ENCODE data around the gene TPP1. TPM values are rescaled to one million over a fixed set of nuclear protein-coding genes. Genes with fewer than 3 reads are reported as not detected.

Gene TPP1
- total RNA-seq, 1 experiment from 2014 or later = 61.7 TPM

DNA sequence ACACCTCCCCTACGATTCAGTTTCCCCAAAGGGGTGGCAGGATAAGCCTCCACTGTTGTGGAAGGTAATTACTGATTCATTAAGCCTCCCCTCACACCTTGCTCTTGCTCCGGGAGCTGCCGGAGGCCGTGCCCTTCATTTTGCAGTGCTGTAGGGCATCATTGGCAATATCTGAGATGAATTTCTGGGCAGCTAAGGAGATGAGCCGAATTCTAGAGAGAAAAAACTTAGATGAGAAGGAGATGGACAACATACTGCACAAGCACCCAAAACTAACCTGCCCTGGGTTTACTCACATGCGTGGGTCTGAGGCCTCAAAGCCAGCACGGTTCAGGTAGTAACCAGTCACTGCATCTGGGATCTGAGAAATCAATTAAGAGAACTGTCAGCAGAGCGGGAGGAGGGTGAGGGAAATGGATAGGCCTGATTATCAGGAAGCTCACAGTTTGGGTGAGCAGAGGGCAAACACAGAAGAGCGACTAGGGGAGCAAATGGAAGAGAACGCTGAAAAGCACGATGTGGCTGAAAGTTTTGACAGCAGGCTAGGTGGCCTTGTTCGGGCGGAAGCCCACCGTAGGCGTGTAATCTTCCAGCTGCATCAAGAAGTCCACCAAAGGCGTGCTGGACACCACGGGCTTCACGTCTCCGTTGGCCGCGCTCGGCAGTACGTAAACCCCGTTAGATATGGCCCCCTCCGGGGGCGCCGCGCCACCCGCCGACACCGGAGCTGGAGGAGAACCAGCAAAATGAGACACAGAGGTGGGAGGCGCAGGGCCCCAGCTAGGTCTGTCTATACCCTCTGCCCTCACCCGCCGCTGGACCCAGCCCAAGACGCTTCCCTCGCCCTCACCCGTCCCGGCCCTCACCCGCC, 7.9 kb downstream of the TPP1 start:
- Mint-ChIP-seq H3K27ac (ENCODE audit: unreplicated experiment) (no peak overlapping the region), H3K4me1 (ENCODE audit: low read depth, unreplicated experiment) (peaks cover 11% of the 10 kb centered on the region), H3K4me3 (ENCODE audit: unreplicated experiment) (no peak overlapping the region), H3K36me3 (ENCODE audit: insufficient read depth, unreplicated experiment) (no peaks in the 10 kb centered on the region), H3K9me3 (ENCODE audit: unreplicated experiment) (no peaks in the 10 kb centered on the region), H3K27me3 (ENCODE audit: insufficient read depth, unreplicated experiment) (no peaks in the 10 kb centered on the region)
- no TSS peak for BruUV-seq (replicated peaks)
- H3K36me3 ChIP-seq (ENCODE audit: control insufficient read depth, insufficient read depth, low read length) = peaks cover 5% of the 10 kb centered on the region; the same call in 1 of the 2 replicates
- intact Hi-C loops (cut with micrococcal nuclease; ENCODE audit: unreplicated experiment) = loop anchor here (10.0 kb wide), 2 partner anchors 217 to 377 kb away; partner anchors contain the start of genes CNGA4, FHIP1B and SMPD1
- TF ChIP-seq, protein P1, sequence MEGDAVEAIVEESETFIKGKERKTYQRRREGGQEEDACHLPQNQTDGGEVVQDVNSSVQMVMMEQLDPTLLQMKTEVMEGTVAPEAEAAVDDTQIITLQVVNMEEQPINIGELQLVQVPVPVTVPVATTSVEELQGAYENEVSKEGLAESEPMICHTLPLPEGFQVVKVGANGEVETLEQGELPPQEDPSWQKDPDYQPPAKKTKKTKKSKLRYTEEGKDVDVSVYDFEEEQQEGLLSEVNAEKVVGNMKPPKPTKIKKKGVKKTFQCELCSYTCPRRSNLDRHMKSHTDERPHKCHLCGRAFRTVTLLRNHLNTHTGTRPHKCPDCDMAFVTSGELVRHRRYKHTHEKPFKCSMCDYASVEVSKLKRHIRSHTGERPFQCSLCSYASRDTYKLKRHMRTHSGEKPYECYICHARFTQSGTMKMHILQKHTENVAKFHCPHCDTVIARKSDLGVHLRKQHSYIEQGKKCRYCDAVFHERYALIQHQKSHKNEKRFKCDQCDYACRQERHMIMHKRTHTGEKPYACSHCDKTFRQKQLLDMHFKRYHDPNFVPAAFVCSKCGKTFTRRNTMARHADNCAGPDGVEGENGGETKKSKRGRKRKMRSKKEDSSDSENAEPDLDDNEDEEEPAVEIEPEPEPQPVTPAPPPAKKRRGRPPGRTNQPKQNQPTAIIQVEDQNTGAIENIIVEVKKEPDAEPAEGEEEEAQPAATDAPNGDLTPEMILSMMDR (IDR thresholded peaks at IDR 0.05; ENCODE audit: insufficient read depth in 1 of 2, low read depth in 1 of 2, low read length in 1 of 2, severe bottlenecking in 1 of 2, unreplicated experiment in 1 of 2) = no peak
- ChIA-PET POLR2A (interaction anchor here (0.6 to 1.0 kb wide), 8 partner anchors 15 to 192 kb away, joined by 3 to 9 read pairs (median 4); partner anchors contain the start of genes APBB1, ARFIP2, MRPL17 and TIMM10B), CTCF (interaction anchor here (0.6 to 2.1 kb wide), 4 partner anchors 52 to 232 kb away, joined by 3 to 12 read pairs (median 5); partner anchors contain the start of gene MRPL17)
- H3K4me3 ChIP-seq (ENCODE audit: low read depth, low read length) = peak overlapping the region; percentile 78
- H3K27me3 ChIP-seq (replicated peaks; ENCODE audit: control insufficient read depth, insufficient read depth, low read length) = no peaks in the 10 kb centered on the region
- no peaks in the 10 kb centered on the region for H3K9me3 ChIP-seq
- peaks cover 28% of the 10 kb centered on the region for H3K4me1 ChIP-seq
- no peak for DNase-seq

- H3K27me3 ChIP-seq (replicated peaks; ENCODE audit: control insufficient read depth, insufficient read depth, low read length) = no peaks in the 10 kb centered on the region
- peaks cover 5% of the 10 kb centered on the region; the same call in 1 of the 2 replicates for H3K36me3 ChIP-seq (ENCODE audit: control insufficient read depth, insufficient read depth, low read length)
- no peak overlapping the region for H3K4me3 ChIP-seq (ENCODE audit: low read depth, low read length)
- H3K4me3 Mint-ChIP-seq (ENCODE audit: unreplicated experiment) = no peak overlapping the region
- intact Hi-C loops (cut with micrococcal nuclease; ENCODE audit: unreplicated experiment) = loop anchor here (10.0 kb wide), 2 partner anchors 216 to 376 kb away; partner anchors contain the start of genes CNGA4, FHIP1B and SMPD1
- H3K27ac Mint-ChIP-seq (ENCODE audit: unreplicated experiment) = peak overlapping the region; percentile 11
- no peaks in the 10 kb centered on the region for H3K9me3 Mint-ChIP-seq (ENCODE audit: unreplicated experiment)
- H3K36me3 Mint-ChIP-seq (ENCODE audit: insufficient read depth, unreplicated experiment) = no peaks in the 10 kb centered on the region
- H3K9me3 ChIP-seq = no peaks in the 10 kb centered on the region
- peaks cover 35% of the 10 kb centered on the region for H3K4me1 ChIP-seq
- H3K4me1 Mint-ChIP-seq (ENCODE audit: low read depth, unreplicated experiment) = peaks cover 17% of the 10 kb centered on the region
- CTCF ChIA-PET = interaction anchor here (1.6 kb wide), 1 partner anchor 9 kb away, joined by 3 read pairs; the partner anchor contains the start of gene TPP1
- H3K27me3 Mint-ChIP-seq (ENCODE audit: insufficient read depth, unreplicated experiment) = no peaks in the 10 kb centered on the region
- no peak for DNase-seq
- POLR2A ChIA-PET = interaction anchor here (0.5 kb wide), 1 partner anchor 171 kb away, joined by 6 read pairs; no protein-coding TSS in a partner anchor
- BruUV-seq (replicated peaks) = TSS peak; percentile 20
- TF ChIP-seq, protein P1 (IDR thresholded peaks at IDR 0.05; ENCODE audit: insufficient read depth in 1 of 2, low read depth in 1 of 2, low read length in 1 of 2, severe bottlenecking in 1 of 2, unreplicated experiment in 1 of 2) = no peak
Observed at GRCh38 chr11:6610591-6610990, 8.6 kb downstream of the TPP1 start.

DNA sequence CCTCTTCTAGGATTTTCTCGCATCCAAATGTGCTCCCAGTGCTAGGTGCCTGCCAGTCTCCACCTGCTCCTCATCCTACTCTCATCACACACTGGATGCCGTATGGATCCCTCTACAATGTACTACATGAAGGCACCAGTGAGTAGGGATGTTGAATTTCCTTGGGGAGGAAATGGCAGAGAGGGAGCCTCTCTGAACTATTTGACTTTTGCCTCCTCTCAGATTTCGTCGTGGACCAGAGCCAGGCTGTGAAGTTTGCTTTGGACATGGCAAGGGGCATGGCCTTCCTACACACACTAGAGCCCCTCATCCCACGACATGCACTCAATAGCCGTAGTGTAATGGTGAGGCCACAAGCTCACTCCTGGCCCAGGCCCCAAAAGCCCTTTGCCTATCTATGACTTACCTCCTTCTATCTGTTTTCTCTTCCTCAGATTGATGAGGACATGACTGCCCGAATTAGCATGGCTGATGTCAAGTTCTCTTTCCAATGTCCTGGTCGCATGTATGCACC, 9.7 kb downstream of the TPP1 start:
- Mint-ChIP-seq H3K4me1 (ENCODE audit: low read depth, unreplicated experiment) (peaks cover 17% of the 10 kb centered on the region), H3K9me3 (ENCODE audit: unreplicated experiment) (no peaks in the 10 kb centered on the region), H3K27me3 (ENCODE audit: insufficient read depth, unreplicated experiment) (no peaks in the 10 kb centered on the region), H3K36me3 (ENCODE audit: insufficient read depth, unreplicated experiment) (no peaks in the 10 kb centered on the region), H3K27ac (ENCODE audit: unreplicated experiment) (peak overlapping the region; percentile 11), H3K4me3 (ENCODE audit: unreplicated experiment) (no peak overlapping the region)
- intact Hi-C loops (cut with micrococcal nuclease; ENCODE audit: unreplicated experiment) = loop anchor here (10.0 kb wide), 2 partner anchors 215 to 375 kb away; partner anchors contain the start of genes CNGA4, FHIP1B and SMPD1
- CTCF ChIA-PET = interaction anchor here (1.6 kb wide), 1 partner anchor 10 kb away, joined by 3 read pairs; the partner anchor contains the start of gene TPP1
- peaks cover 5% of the 10 kb centered on the region; the same call in 1 of the 2 replicates for H3K36me3 ChIP-seq (ENCODE audit: control insufficient read depth, insufficient read depth, low read length)
- BruUV-seq (replicated peaks) = no TSS peak
- TF ChIP-seq, protein P1 (IDR thresholded peaks at IDR 0.05; ENCODE audit: insufficient read depth in 1 of 2, low read depth in 1 of 2, low read length in 1 of 2, severe bottlenecking in 1 of 2, unreplicated experiment in 1 of 2) = no peak
- POLR2A ChIA-PET = no interaction called here
- H3K4me1 ChIP-seq = peaks cover 42% of the 10 kb centered on the region
- H3K9me3 ChIP-seq = no peaks in the 10 kb centered on the region
- H3K4me3 ChIP-seq (ENCODE audit: low read depth, low read length) = no peak overlapping the region
- DNase-seq = no peak
- no peaks in the 10 kb centered on the region for H3K27me3 ChIP-seq (replicated peaks; ENCODE audit: control insufficient read depth, insufficient read depth, low read length)
